Peyer's patch (tissue), 4 donors: ENCODE data around the gene SOD1. TPM values are rescaled to one million over a fixed set of nuclear protein-coding genes. Genes with fewer than 3 reads are reported as not detected.

ENCODE experiments used
- DNase-seq, 3 donors: peaks; one replicate each; pipeline ENCODE4 v3.0.0-alpha.2; 2017 to 2019
- H3K27ac ChIP-seq, 4 donors: fragments of 200-600 bp; sonication (generic); one replicate each; pipeline ENCODE4 v1.5.1; 2016 to 2019
- H3K27me3 ChIP-seq, 2 donors: fragments of 200-600 bp; sonication (generic); one replicate each; pipeline ENCODE4 v1.5.1; 2019
- H3K36me3 ChIP-seq, 3 donors: fragments of 200-600 bp; sonication (generic); one replicate each; pipeline ENCODE4 v1.5.1; 2016 to 2019
- H3K4me1 ChIP-seq, 4 donors: fragments of 200-600 bp; sonication (generic); one replicate each; pipeline ENCODE4 v1.5.1; 2016 to 2019
- H3K4me3 ChIP-seq, 4 donors: fragments of 200-600 bp; sonication (generic); 1 replicate in 3 of 4; 2 replicates in 1 of 4; pipeline ENCODE4 v1.5.1; 2016 to 2019; ENCODE audit warnings: mild to moderate bottlenecking in 1 of 4
- H3K9me3 ChIP-seq, 4 donors: fragments of 200-600 bp; sonication (generic); one replicate each; pipeline ENCODE4 v1.5.1; 2016 to 2019; ENCODE audit warnings: mild to moderate bottlenecking in 1 of 4
- POLR2A ChIP-seq, 2 donors: fragments of 450-650 bp; IDR thresholded peaks; one replicate each; pipeline ENCODE4 v1.5.1; 2017; ENCODE audit warnings: antibody characterized with exemption in 2 of 2, mild to moderate bottlenecking in 2 of 2, moderate library complexity in 2 of 2
- total RNA-seq, 4 donors: library from RNA; depleted of rRNA; stranded (reverse); fragments of >200 nt; gene quantifications; one replicate each; pipeline ENCODE4 v1.1.0, GENCODE V29; 2016
- TF ChIP-seq, protein P1 (sequence below), 6 experiments: fragments of 450-650 bp in 4 of 6; fragments of 200-600 bp in 2 of 6; sonication (generic) in 1 of 6; IDR thresholded peaks; one replicate each; pipeline ENCODE4 v1.5.1; 2017 to 2019; ENCODE audit warnings: antibody characterized with exemption in 6 of 6, mild to moderate bottlenecking in 3 of 6, moderate library complexity in 1 of 6

SOD1 gene
- total RNA-seq, 4 donors from 2014 or later: 102 to 304 (median 219) TPM

DNA sequence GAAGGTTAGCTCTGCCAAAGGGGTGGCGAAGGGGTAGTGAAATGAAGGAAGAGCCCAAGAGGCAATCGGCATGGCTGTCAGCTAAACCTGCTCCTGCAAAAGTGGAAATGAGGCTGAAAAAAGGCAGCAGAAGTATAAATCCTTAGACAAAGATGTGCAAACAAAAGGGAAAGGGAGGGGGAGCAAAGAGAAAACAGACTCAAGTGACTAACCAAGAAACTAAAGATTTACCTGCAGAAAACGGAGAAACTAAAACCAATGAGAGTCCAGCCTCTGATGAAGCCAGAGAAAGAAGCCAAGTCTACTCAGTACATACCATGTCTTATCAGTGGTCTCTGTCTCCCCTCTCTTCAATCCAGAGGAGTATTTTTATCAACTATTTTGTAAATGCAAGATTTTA lies 47.1 kb downstream of the SOD1 start:
- H3K27me3 ChIP-seq: no peaks in the 10 kb centered on the region
- no peaks in the 10 kb centered on the region for H3K4me1 ChIP-seq
- H3K36me3 ChIP-seq: peaks cover 0 to 24% (median 0%) of the 10 kb centered on the region in 3 donors
- H3K9me3 ChIP-seq: no peaks in the 10 kb centered on the region
- DNase-seq: no peak
- TF ChIP-seq POLR2A (IDR thresholded peaks at IDR 0.05): no peak
- TF ChIP-seq, protein P1, sequence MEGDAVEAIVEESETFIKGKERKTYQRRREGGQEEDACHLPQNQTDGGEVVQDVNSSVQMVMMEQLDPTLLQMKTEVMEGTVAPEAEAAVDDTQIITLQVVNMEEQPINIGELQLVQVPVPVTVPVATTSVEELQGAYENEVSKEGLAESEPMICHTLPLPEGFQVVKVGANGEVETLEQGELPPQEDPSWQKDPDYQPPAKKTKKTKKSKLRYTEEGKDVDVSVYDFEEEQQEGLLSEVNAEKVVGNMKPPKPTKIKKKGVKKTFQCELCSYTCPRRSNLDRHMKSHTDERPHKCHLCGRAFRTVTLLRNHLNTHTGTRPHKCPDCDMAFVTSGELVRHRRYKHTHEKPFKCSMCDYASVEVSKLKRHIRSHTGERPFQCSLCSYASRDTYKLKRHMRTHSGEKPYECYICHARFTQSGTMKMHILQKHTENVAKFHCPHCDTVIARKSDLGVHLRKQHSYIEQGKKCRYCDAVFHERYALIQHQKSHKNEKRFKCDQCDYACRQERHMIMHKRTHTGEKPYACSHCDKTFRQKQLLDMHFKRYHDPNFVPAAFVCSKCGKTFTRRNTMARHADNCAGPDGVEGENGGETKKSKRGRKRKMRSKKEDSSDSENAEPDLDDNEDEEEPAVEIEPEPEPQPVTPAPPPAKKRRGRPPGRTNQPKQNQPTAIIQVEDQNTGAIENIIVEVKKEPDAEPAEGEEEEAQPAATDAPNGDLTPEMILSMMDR (IDR thresholded peaks at IDR 0.05): no peak
- H3K4me3 ChIP-seq: no peak overlapping the region
- no peak overlapping the region for H3K27ac ChIP-seq

DNA sequence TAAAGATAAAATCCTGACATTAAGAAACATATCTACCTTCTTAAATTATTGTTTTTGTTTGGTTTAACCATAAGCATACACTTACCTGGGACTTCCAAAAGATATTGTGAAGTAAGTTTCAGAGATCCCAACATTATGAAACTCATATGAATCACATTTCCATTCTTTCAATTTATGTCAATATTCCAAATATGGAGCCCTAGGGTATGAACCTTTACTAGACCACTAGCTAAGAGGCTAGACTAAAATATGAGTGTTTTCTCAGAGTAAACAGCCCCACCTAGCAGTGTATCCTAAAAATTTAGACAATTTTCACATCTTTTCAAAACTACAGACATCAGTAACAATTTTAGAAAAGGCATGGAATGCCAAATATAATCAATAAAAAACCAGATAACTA lies 48.0 kb downstream of the SOD1 start:
- Histone ChIP-seq H3K9me3 (no peaks in the 10 kb centered on the region), H3K27me3 (no peaks in the 10 kb centered on the region), H3K4me1 (no peaks in the 10 kb centered on the region), H3K4me3 (no peak overlapping the region), H3K27ac (no peak overlapping the region), H3K36me3 (peaks cover 0 to 14% (median 0%) of the 10 kb centered on the region in 3 donors)
- TF ChIP-seq, protein P1 (IDR thresholded peaks at IDR 0.05): no peak
- no peak for DNase-seq

DNA sequence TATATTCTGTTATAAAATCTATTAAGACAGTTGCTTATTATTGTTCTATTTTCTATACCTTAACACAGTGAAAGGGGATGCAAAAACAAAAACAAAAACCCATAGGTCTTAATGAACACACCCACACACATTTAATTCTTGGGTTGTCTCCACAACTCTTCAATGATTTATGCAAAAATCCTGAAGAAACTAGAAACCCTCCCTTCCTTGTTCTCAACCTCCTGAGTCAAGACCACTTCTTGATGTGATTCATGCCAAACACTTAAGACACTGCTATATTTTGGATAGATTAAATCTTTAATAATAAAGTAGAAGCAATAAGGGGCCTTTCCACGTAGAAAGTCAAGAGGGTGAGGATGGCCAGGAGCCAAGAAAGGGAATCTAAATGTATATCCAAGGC lies 49.0 kb downstream of the SOD1 start:
- Histone ChIP-seq H3K4me3 (no peak overlapping the region), H3K27ac (no peak overlapping the region), H3K9me3 (no peaks in the 10 kb centered on the region), H3K36me3 (peaks cover 0 to 5% (median 0%) of the 10 kb centered on the region in 3 donors), H3K4me1 (peaks cover 0 to 1% (median 0%) of the 10 kb centered on the region in 4 donors), H3K27me3 (no peaks in the 10 kb centered on the region)
- no peak for DNase-seq
- TF ChIP-seq, protein P1 (IDR thresholded peaks at IDR 0.05): no peak
- no peak for TF ChIP-seq POLR2A (IDR thresholded peaks at IDR 0.05)

DNA sequence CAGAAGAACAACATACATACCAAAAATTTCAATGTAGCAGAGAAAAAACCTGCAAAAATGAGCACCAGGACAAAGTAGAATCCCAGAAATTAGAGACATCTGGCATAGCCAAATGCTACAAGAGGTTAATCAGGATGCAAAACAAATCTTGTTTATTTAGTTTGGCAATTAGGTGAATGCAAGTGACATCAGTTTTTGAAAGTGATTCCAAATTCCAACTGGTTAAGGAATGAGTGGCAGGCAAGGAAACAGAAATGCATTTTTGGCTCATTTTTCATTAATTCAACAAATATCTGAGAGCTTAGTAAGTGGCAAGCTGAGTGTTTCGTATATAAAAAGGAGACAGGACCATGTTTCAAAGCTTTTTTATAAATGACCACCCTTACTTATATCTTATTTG lies 51.1 kb downstream of the SOD1 start:
- no peak overlapping the region for H3K4me3 ChIP-seq
- H3K27ac ChIP-seq: no peak overlapping the region
- no peak for DNase-seq
- TF ChIP-seq POLR2A (IDR thresholded peaks at IDR 0.05): no peak
- TF ChIP-seq, protein P1 (IDR thresholded peaks at IDR 0.05): no peak
- no peaks in the 10 kb centered on the region for H3K27me3 ChIP-seq
- H3K9me3 ChIP-seq: no peaks in the 10 kb centered on the region
- H3K4me1 ChIP-seq: peaks cover 0 to 12% (median 0%) of the 10 kb centered on the region in 4 donors
- peaks cover 0 to 5% (median 0%) of the 10 kb centered on the region in 3 donors for H3K36me3 ChIP-seq

DNA sequence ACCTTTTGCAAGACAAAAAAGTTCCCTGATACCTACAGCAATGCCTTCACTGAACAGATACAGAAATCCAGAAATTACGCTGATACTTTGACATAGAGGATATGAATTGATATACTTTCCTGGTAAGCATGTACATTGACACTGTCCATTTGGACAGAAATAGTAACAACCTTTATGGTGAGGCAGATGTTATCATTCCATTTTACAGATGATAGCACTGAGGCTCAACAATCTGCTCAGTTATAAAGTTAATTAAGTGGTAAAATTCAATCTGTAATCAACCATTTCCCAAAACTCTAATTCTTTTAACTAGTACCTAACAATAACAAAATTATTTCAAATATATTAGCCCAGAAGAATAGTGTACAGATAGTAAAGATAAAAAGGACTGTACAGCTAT lies 51.8 kb downstream of the SOD1 start:
- no peaks in the 10 kb centered on the region for H3K36me3 ChIP-seq
- no peaks in the 10 kb centered on the region for H3K9me3 ChIP-seq
- peaks cover 0 to 14% (median 1%) of the 10 kb centered on the region in 4 donors for H3K4me1 ChIP-seq
- H3K4me3 ChIP-seq: no peak overlapping the region
- no peaks in the 10 kb centered on the region for H3K27me3 ChIP-seq
- no peak for DNase-seq
- no peak for TF ChIP-seq POLR2A (IDR thresholded peaks at IDR 0.05)
- TF ChIP-seq, protein P1 (IDR thresholded peaks at IDR 0.05): no peak
- no peak overlapping the region for H3K27ac ChIP-seq

DNA sequence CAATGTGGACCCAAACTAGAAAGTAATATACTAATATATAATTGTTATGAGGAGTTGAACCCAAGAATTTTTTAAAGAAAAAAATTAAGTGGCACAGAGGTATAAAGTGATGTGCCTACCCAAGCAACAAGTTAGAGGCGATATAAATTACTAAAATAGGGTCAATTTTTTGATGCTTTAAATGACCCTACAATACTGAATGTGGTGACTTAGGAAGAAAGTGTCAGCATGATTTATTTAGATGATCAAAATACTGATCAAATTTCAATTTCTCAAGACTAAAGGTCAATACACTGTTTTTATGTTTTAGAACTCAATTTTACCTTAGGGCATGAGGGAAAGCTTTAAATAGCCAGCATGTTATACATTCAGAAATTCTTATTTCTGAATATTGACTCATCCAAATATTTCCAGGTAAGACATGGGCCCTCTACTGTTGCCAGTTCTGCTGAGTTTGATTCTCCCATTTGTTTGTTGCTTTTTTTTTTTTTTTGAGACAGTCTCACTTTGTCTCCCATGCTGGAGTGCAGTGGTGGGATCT lies 52.3 kb downstream of the SOD1 start:
- H3K4me1 ChIP-seq: peaks cover 0 to 17% (median 4%) of the 10 kb centered on the region in 4 donors
- H3K4me3 ChIP-seq: no peak overlapping the region
- H3K9me3 ChIP-seq: no peaks in the 10 kb centered on the region
- H3K27me3 ChIP-seq: no peaks in the 10 kb centered on the region
- TF ChIP-seq, protein P1 (IDR thresholded peaks at IDR 0.05): no peak
- no peak for TF ChIP-seq POLR2A (IDR thresholded peaks at IDR 0.05)
- no peak overlapping the region for H3K27ac ChIP-seq
- no peak for DNase-seq
- H3K36me3 ChIP-seq: no peaks in the 10 kb centered on the region
